GM21528 (cell line): Measurements from ENCODE around the gene CGB1.
A peak's percentile ranks its signal among the peaks of the same experiment; 100 is the strongest.
"Not testable (repeated sequence)": the region's sequence is repeated elsewhere in the genome, so short reads cannot be mapped to it uniquely, and the experiment has no call there.

ENCODE experiments used
- ATAC-seq: cut with Tn5 transposase; IDR thresholded peaks from one replicate; pipeline ENCODE4 v1.9.1; 2021; ENCODE audit warnings: mild to moderate bottlenecking, moderate library complexity; ENCODE audit not compliant: unreplicated experiment, low FRiP score

CGB1 gene

DNA sequence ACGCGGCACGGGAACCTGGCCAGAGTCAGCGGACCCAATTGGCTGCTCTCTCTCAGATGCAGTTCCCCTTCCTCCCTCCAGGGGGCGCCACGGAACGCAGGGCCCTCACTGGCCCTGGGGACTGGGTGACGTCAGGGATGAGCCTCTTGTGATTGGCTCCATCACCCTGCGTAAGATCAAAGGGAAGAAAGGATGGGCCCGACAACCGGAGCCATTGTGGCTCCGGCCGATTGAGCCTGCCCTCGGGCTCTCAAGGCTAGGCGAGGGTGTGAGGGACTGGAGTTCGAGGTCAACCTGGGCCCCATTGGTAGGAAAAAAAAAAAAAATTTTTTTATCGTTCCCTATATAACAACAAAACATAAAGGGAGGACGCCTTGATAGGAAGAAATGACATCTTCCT, at the start of gene CGB1:
Gene CGB1 (minus strand): TSS at position 81 of the 400 bp plus-strand sequence. CDS start 184 bp downstream, outside the sequence.
- ATAC-seq, result not testable (repeated sequence)

DNA sequence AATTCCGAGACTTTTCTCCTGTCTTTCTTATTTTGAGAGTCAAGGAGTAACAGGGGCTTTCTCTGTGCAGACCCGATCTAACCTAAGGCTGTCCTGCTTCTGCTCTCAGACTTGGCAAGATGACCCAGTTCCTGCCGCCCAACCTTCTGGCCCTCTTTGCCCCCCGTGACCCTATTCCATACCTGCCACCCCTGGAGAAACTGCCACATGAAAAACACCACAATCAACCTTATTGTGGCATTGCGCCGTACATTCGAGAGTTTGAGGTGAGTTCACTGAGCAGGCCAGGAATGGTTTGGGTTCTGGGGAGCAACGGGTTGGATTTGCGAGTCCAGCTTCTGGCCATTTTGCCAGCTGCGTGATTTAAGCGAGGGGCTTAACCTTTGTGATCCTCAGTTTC, 49.6 kb upstream of the CGB1 start:
- no peak for ATAC-seq

DNA sequence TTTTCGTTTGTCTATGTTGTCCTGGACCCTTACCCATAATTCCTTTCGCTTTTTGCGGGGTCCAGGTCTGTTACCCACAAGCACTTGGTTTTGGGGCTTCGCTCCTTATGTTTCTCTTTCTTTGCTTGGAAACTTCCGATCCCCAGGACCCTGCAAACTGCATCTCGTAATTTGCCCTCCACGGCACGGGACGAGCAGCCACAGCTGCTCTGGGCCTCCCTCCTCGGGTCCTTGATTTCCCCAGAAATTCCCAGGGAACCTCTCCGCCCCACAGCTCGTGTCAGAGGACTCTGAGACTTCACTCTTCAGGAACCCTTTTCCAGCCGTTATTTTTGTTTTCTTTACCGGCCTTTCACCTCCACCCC, 49.2 kb upstream of the CGB1 start:
- ATAC-seq, result no peak

DNA sequence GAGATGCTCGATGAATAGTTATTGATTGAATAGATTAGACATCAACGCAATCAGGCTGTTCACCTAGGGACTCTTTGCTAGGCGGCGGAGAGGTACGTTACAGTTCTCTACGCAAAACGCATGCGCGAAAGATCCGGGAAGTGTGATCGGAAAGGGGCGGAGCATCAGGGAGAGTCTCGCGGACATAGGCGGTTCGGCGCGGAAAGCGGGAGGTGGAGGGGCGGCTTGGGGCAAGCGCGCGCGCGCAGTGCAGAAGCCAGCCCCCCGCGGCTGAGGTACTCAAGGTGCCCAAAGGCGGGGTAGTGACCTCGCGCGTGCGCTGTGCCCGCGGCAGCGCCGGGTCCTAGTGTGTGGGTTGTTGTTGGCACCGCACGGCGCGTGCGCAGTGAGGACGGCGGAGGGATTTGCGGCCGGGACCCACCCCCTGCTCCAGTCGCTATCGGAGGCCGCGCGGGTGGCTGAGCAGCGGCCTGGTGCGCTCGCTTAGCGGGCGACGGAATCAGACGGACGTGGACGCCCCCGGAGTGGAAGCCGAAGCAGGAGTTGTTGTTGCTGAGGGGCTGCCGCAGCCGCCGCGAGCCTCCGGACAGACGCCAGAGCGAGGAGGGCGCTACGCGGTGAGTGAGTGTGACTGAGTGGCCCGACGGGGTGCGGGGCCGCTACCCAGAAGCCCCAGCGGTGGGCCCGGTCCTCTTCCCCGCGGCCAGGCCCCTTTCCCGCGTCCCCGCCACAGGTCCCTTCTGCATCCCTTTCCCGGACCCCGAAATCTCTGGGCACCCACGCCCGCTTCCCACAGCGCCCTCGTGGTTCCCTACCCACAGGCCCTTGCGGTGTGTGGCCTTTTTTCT, 48.5 kb upstream of the CGB1 start, which contains the start of gene SNRNP70:
Gene SNRNP70 (plus strand): TSS at position 432 of the 848 bp plus-strand sequence. CDS start 964 bp downstream, outside the sequence.
- peak; percentile 82 for ATAC-seq

DNA sequence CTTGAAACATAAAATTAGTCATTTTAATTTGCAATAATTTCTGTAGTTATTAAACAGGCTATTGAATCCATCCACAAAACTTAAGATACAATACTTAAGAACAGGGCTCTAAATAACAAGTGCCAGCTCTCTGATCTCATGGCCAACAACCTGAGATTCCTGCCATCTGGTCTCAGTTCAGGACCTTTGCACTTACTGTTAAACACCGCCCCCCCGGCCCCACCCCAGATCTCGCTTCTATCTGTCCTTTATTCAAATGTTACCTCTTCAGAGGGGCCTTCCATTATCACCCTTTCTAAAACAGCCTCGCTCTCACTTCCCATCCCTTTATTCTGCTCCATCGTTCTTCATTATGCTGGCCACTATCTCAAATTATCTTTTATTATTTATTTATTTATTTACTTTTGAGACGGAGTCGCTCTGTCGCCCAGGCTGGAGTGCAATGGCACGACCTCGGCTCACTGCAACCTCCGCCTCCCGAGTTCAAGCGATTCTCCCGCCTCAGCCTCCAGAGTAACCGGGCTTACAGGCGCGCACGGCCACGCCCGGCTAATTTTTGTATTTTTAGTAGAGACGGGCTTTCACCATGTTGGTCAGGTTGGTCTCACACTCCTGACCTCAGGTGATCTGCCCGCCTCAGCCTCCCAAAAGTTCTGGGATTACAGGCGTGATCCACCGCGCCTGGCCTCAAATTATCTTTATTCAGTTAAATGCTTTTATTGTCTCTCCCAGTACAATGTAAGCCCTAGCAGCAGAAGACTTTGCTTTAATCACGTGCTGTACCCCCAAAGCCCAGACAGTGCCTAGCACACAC, 47.7 kb upstream of the CGB1 start:
- no peak for ATAC-seq

DNA sequence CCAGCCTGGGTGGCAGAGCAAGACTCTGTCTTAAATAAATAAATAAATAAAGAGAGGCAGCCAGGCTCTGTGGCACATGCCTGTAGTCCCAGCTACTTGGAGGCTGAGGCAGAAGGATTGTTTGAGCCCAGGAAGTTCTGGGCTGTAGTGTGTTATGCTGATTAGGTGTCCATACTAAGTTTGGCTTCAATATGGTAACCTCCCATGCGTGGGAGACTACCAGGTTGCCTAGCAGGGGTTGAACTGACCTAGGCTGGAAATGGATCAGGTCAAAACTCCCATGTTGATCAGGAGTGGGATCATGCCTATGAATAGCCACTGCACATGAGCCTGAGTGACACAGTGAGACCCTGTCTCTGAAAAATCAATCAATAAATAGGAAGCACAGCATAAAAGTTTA, 44.6 kb upstream of the CGB1 start:
- ATAC-seq, result no peak

DNA sequence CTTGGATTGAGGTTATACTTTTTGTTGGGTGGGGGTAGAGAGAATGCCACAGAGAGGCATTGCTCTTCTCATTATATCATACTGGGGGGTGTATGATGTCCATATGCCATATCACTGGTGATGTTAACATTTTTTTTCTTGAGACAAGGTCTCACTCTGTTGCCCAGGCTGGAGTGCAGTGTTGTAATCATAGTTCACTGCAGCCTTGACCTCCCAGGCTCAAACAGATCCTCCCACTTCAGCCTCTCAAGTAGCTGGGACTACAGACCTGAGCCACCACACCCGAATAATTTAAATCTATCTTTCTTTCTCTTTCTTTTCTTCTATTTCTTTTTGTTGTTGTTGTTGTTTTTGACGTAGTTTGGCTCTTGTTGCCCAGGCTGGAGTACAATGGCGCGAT, 43.7 kb upstream of the CGB1 start:
- ATAC-seq, result no peak

DNA sequence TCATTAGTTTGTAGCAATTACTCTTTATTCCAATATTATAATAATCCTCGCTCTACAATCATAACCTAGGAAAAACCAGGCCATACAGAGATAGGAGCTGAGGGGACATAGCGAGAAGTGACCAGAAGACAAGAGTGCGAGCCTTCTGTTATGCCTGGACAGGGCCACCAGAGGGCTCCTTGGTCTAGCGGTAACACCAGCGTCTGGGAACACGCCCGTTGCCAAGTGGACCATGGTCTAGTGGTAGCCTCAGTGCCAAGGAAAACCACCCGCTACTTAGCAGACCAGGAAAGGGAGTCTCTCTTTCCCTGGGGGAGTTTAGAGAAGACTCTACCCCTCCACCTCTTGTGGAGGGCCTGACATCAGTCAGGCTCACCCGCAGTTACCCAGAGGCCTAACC, 38.2 kb upstream of the CGB1 start:
- not testable (repeated sequence) for ATAC-seq

DNA sequence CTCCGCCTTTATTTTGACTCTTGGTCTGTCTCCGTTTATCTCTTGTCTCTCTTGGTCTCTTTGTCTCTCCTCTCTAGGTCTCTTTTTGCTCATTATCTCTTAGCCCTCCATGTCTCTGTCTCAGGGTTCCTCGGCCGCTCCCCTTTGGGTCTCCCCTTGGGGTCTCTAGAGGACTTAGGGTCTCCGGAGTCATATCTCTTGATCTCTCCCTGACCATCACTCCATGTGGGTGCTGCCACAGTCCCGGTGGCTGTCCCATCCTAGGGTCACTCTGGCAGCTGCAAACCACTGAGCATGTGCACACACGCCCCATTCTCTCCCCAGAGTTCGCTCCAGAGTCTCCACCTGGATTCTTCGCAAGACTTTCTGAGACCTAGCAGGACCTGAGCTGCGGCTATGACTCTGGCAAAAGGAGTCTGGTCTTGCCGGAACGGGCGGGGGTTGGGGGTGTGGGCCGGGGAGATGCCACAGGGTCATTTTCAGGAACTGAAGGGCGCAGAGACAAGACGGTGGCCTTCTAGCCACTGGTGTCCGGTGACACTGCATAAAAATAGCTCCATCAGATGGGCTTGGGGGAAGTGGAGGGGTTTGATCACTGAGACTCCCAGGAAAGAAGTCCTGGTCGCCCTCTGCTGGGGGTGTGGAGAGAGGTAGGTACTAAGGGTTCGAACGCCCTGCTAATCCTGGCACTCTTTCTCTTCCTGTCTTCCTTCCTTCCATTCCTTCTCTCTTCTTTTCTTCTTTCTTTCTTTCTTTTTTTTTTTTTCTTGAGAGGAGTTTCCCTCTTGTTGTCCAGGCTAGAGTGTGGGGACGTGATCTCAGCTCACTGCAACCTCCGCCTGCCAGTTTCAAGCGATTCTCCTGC, 37.1 kb upstream of the CGB1 start:
- ATAC-seq, result no peak

DNA sequence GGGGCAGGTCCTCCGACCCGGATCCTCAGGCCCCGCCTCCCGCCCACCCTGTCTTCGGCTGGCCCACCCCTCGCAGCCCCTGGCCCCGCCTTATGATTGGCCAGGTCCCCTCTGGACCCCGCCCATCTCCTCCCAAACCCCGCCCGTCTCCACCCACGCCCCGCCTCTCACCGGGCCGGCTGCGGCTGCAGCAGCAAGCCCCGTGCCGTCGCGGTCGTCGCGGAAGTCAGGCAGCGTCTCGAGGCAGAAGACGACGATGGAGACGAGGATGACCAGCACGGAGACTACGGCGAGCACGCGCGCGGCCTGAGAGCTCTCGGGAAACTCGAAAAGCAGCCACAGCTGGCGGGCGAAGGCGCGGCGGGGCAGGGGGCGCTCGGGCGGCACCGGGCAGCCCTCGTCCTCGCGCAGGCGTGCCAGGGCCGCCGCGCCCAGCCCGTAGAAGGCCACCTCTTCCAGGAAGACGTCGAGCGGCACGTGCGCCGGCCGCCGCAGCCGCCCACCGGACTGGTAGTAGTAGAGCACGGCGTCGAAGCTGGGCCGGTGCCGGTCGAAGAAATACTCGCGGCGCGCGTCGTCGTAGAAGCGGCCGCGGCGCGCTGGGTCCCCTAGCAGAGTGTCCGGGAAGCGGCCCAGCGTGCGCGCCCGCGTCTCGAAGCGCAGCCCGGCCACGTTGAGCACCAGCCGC, 35.3 kb upstream of the CGB1 start:
- ATAC-seq, result no peak

DNA sequence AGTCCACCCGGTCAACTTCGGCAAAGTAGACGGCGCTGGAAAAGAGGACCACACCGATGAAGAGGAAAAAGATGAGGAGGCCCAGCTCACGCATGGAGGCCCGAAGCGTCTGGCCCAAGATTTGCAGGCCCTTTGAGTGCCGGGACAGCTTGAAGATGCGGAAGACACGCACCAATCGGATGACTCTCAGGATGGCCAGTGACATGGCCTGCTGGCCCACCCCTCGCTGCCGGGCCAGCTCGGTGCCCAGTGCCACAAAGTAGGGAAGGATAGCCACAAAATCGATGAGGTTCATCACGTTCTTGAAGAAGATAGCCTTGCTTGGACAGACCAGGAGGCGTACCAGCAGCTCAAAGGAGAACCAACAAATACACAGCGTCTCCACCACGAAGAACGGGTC, 33.7 kb upstream of the CGB1 start:
- no peak for ATAC-seq

DNA sequence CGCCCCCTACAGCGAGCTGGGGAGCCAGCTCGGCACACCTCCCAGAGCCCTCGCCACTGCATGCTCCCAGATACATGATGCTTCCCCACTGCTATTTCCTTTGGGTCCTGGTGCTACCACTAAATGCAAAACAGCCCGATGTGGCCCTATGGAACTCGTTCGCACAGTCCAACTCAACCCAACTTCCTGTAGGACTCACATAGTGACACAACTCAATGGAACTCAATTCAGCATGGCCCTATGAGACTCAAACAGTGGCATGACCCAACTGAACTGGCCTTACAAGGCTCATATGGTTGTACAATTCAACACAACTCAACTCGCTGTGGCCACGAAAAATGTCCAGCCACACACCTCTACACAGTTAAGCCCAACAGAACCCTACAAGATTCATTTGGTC, 32.3 kb upstream of the CGB1 start:
- ATAC-seq, result no peak

DNA sequence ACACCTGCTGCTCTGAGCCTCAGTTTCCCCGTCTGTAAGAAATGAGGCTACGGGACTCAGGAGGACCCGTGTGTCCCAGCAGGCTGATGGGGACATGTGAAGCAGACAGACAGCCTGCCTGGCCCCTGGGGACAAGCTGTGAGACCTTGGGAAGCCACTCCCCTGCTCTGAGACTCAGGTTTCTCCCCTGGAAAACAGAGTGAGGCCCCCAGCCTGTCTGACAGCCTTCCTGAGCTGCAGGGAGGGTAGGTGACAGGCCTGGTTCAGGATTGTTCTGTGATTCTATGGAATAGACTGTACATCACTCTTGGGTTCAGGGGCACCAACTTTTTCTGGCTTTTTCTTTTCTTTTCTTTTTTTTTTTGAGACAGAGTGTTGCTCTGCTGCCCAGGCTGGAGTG, 30.9 kb upstream of the CGB1 start:
- no peak for ATAC-seq

DNA sequence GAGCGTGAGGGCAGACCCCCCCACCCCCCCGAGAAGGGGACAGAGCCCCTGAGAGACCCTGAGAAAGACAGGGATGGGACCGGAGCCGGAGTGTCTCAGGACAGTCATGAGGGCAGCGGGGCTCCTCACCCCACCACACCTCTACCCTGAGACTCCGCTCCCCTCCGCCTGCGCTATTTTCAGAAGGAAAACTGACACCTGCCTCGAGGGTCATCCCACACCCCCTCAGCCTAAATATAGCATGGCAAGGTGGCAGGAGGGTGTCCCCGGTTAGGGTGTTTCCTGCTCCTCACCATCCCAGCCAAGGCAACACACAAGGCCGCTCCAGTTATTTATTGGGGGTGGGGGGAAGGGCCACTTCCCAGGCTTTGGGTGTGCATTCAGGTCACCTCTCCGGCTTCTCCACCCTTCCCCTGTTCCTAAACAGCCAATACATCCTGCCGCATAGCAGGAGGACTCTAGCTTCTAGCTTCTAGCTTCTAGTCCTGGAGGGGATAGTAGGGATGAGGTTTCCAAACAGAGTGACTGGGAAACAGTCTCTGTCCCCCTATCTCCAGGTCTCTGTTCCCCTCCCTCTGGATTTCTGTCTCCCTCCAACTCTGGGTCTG, 29.3 kb upstream of the CGB1 start:
- ATAC-seq, result no peak

DNA sequence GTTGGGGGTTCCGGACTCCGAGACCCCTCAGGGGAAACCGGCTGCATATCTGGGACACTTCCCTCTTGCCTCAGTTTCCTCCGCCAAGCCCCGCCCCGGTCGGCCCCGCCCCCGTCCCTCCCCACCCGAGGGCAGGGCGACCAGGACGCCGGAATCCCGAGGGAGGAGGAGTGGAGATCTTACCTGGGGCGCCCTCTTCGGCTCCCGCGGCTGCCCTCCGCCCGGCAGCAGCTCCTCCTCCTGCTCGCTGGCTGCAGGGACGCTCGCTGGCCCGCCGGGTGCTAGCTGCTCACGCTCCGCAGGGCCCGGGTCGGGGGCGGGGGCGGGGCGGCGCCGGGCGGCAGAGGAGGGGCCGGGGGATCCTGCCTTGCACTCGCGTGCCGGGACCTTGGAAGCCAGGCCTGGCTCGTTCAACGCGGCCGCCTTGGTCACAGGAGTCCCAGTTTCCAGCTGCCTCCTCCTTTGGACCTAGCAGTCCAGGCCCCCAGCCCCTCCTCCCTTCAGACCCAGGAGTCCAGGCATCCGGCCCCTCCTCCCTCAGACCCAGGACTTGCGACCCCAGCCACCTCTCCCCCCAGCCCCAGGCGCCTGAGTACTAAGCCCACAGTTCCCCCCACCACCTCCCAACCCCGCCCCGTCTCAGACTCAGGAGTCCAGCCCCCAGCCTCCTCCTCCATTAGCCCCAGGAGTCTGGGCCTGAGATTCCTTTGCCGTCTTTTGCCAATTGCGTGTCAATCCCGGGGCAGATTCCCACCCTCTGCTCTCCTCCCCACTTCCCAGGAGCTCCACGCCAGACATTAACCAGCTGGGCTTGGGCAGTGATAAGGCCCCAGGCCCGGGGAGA, 28.3 kb upstream of the CGB1 start, which contains the start of gene NTF4:
Gene NTF4 (minus strand): TSS at position 51 of the 844 bp plus-strand sequence. CDS start 2,821 bp downstream, outside the sequence.
- ATAC-seq, result no peak

DNA sequence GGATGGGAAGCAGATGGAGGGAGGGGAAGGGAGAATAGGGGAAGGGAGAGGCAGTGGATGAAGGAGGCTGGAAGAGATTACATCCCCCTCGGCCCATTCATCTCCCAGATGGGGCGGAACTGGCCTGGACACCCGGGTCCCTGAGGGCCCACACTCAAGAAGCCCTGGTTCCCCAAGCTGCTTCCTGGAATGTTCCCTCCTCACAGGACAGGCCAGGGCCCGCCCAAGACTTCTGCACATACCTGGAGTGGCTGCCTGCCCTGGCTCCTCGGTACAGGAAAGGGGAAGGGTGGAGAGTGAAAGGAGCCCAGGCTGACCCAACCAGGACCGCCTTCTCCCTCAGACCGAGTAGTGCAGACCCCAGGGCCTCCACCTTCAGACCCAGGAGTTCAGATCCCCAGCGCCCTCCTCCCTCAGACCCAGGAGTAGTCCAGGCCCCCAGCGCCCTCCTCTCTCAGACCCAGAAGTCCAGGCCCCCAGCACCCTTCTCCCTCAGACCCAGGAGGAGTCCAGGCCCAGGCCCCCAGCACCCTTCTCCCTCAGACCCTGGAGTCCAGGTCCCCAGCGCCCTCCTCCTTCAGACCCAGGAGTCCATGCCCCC, 27.4 kb upstream of the CGB1 start:
- no peak for ATAC-seq

DNA sequence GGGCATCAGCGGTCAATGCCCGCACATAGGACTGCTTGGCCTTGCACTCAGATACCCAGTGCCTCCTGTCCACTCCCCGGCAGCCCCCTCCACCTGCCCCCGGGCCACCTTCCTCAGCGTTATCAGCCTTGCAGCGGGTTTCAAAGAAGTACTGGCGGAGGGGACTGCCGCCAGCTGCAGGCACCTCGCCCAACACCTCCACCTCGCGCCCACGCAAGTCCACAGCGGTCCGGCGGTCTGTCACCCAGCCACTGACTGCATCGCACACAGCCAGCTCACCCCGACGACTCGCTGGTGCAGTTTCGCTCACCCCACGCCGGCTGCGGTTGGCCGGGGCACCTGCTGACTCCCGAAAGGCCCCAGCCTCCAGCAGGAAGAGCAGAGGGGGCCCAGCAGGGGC, 24.8 kb upstream of the CGB1 start:
- no peak for ATAC-seq

DNA sequence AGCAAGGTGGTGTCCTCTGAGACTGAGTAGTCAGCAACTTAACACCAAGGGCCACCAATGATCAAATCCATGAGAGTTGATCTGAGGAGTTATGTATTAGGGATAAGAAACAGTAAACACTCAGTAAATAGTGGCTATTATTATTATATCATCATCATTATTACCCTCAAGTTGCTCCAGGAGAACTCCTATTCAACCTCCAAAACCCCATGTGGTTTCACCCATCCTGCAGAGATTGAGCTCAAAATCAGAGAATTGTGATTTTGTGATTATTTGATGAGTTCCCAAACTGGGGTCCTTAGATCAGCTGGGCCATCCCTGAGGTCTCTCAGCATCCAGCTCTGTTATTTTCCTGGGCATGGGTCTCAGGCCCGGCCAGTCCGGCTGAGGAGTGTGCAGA, 24.3 kb upstream of the CGB1 start:
- ATAC-seq, result no peak
